Measurements from ENCODE around the gene NOTCH1. TPM values are rescaled to one million over a fixed set of nuclear protein-coding genes. Genes with fewer than 3 reads are reported as not detected.

Gene NOTCH1
- total and polyA plus RNA-seq, 8 donors, result 1.4 to 338 (median 19.1) TPM

GRCh38 chr9:136590821-136591752, 45.2 kb upstream of the NOTCH1 start:
- Histone ChIP-seq H3K27me3 (peaks cover 0 to 13% (median 13%) of the 10 kb centered on the region in 3 donors), H3K36me3 (no peaks in the 10 kb centered on the region), H3K4me3 (no peak overlapping the region), H3K4me1 (peaks cover 16 to 39% (median 34%) of the 10 kb centered on the region in 4 donors), H3K27ac (no peak overlapping the region), H3K9me3 (no peaks in the 10 kb centered on the region)
- intact Hi-C loops (cut with DNase I; ENCODE audit: low total_unique reads), result no loop called here
- no peak for TF ChIP-seq POLR2AphosphoS5 (IDR thresholded peaks at IDR 0.05)
- no peak for DNase-seq
- WGBS, 5 donors, result 74 to 90% (median 80%) methylated on average over 22 to 26 of the region's 26 CpGs

GRCh38 chr9:136589766-136590763, 44.2 kb upstream of the NOTCH1 start:
- Histone ChIP-seq H3K36me3 (no peaks in the 10 kb centered on the region), H3K4me1 (peaks cover 16 to 50% (median 38%) of the 10 kb centered on the region in 4 donors), H3K27me3 (peaks cover 0 to 13% (median 13%) of the 10 kb centered on the region in 3 donors), H3K4me3 (no peak overlapping the region), H3K9me3 (no peaks in the 10 kb centered on the region), H3K27ac (no peak overlapping the region)
- WGBS, 5 donors, result 76 to 84% (median 78%) methylated on average over 24 to 29 of the region's 29 CpGs
- no peak for TF ChIP-seq POLR2AphosphoS5 (IDR thresholded peaks at IDR 0.05)
- TF ChIP-seq CTCF (IDR thresholded peaks at IDR 0.05), result no peak
- TF ChIP-seq POLR2A (IDR thresholded peaks at IDR 0.05), result no peak
- no peak for TF ChIP-seq EP300 (IDR thresholded peaks at IDR 0.05)
- no peak for DNase-seq
- intact Hi-C loops (cut with DNase I; ENCODE audit: low total_unique reads), result no loop called here

- no peaks in the 10 kb centered on the region for H3K36me3 ChIP-seq
- no peak overlapping the region for H3K27ac ChIP-seq
- WGBS, 5 donors, result 73 to 81% (median 79%) methylated on average over 20 to 21 of the region's 21 CpGs
- intact Hi-C loops (cut with DNase I; ENCODE audit: low total_unique reads), result no loop called here
- no peaks in the 10 kb centered on the region for H3K9me3 ChIP-seq
- no peak for DNase-seq
- TF ChIP-seq POLR2AphosphoS5 (IDR thresholded peaks at IDR 0.05) (no peak), CTCF (IDR thresholded peaks at IDR 0.05) (no peak)
- H3K27me3 ChIP-seq, result peaks cover 0 to 13% (median 13%) of the 10 kb centered on the region in 3 donors
- no peak overlapping the region for H3K4me3 ChIP-seq
- peaks cover 16 to 55% (median 43%) of the 10 kb centered on the region in 4 donors for H3K4me1 ChIP-seq
Observed at GRCh38 chr9:136588663-136589464, 43.0 kb upstream of the NOTCH1 start.

- Histone ChIP-seq H3K36me3 (no peaks in the 10 kb centered on the region), H3K4me1 (peaks cover 16 to 55% (median 45%) of the 10 kb centered on the region in 4 donors), H3K27ac (no peak overlapping the region), H3K27me3 (peaks cover 0 to 13% (median 13%) of the 10 kb centered on the region in 3 donors), H3K4me3 (no peak overlapping the region), H3K9me3 (no peaks in the 10 kb centered on the region)
- WGBS, 5 donors, result 27 to 34% (median 33%) methylated on average over 18 to 22 of the region's 22 CpGs
- no peak for DNase-seq
- TF ChIP-seq CTCF (IDR thresholded peaks at IDR 0.05) (no peak), EP300 (IDR thresholded peaks at IDR 0.05) (no peak), POLR2AphosphoS5 (IDR thresholded peaks at IDR 0.05) (no peak)
- intact Hi-C loops (cut with DNase I; ENCODE audit: low total_unique reads), result no loop called here
Observed at GRCh38 chr9:136587944-136588662, 42.3 kb upstream of the NOTCH1 start.
